ENCODE measurements around the gene CGREF1.

GRCh38 chr2:27079233-27080139 lies 39.4 kb downstream of the CGREF1 start:
- TF ChIP-seq CTCF (IDR thresholded peaks at IDR 0.05 in 2 of 3, conservative IDR thresholded peaks at IDR 0.05 in 1 of 3; ENCODE audit: borderline replicate concordance in 1 of 3, insufficient read depth in 1 of 3, low read depth in 2 of 3, low read length in 2 of 3) (no peak), POLR2A (IDR thresholded peaks at IDR 0.05; ENCODE audit: borderline replicate concordance, extremely low read depth, insufficient read depth, insufficient read length) (no peak)

Data from HCT116 (cell line).